ENCODE data around the gene MSX1.

MSX1 gene

DNA sequence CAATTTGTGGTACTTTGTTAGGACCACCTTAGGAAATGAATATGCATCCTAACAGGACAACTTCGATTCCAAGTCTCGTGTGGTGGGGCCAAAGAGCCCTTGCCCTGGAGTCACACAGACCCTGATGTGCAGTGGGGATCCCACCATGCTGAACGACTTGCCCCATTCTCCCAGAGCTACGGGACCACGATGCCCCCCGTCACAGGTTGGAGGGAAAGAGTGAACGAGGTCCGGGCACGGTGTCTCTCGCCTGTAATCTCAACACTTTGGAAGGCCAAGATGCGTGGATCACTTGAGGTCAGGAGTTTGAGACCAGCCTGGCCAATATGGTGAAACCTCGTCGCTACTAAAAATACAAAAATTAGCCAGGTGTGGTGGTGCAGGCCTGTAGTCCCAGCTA lies 14.4 kb upstream of the MSX1 start:
- Histone ChIP-seq H3K4ac (ENCODE audit: low read depth, low read length) (no peak overlapping the region), H4K12ac (ENCODE audit: low read depth, low read length) (no peak overlapping the region), H2BK12ac (ENCODE audit: low read length) (no peak overlapping the region), H3K23ac (ENCODE audit: low read length) (no peak overlapping the region), H3K18ac (ENCODE audit: low read length) (no peak overlapping the region), H2BK120ac (ENCODE audit: insufficient read depth, low read length, poor library complexity) (no peak overlapping the region), H3K9me3 (ENCODE audit: insufficient read depth, low read depth, low read length) (no peaks in the 10 kb centered on the region), H3K4me1 (ENCODE audit: control insufficient read depth in 1 of 2, insufficient read depth in 2 of 2, low read length in 2 of 2) (peaks cover 0 to 2% of the 10 kb centered on the region in 2 experiments), H2AFZ (ENCODE audit: insufficient read depth, low read length, poor library complexity) (no peak overlapping the region), H3K9ac (ENCODE audit: low read length) (no peak overlapping the region), H4K8ac (ENCODE audit: low read depth, low read length) (no peak overlapping the region), H3K27me3 (ENCODE audit: insufficient read depth, low read length) (no peaks in the 10 kb centered on the region), H2AK5ac (ENCODE audit: low read length) (no peak overlapping the region), H3K79me2 (ENCODE audit: control insufficient read depth, insufficient read depth, low read length, poor library complexity) (no peaks in the 10 kb centered on the region), H3K36me3 (ENCODE audit: control insufficient read depth in 1 of 2, insufficient read depth in 2 of 2, low read length in 2 of 2) (no peaks in the 10 kb centered on the region), H2BK5ac (ENCODE audit: low read depth, low read length, poor library complexity) (no peak overlapping the region), H3K79me1 (ENCODE audit: low read length) (no peaks in the 10 kb centered on the region), H3K4me3 (ENCODE audit: low read depth, low read length) (no peak overlapping the region), H3K27ac (ENCODE audit: low read depth, low read length) (no peak overlapping the region), H4K91ac (ENCODE audit: low read depth, low read length) (no peak overlapping the region), H3K4me2 (ENCODE audit: low read length) (no peak overlapping the region), H3K14ac (ENCODE audit: low read length) (no peak overlapping the region)
- WGBS (ENCODE audit: extremely low coverage, insufficient coverage, insufficient read length), result no CpG with 5 or more reads among the region's 13 CpGs
- DNase-seq, result no peak

DNA sequence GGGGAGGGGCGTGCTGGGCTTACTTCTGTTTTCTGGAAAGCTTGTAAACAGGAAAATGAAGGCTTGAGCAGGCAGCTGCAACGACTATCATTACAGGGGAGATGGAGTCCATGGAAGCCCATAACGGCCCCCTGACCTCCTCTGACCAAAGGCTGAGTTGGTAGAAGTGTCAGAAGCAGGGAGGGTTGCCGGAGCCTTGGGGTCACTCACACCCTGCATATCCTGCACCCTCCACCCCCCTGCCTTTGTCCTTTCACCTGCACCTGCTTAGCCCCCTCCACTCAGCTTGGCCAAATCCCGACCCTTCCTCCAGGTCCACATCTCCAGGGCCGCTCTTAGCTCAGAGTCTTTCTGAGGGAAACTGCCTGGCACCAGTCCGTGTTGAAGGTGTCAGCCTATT lies 12.5 kb upstream of the MSX1 start:
- H4K8ac ChIP-seq (ENCODE audit: low read depth, low read length), result no peak overlapping the region
- H3K9me3 ChIP-seq (ENCODE audit: insufficient read depth, low read depth, low read length), result no peaks in the 10 kb centered on the region
- no peaks in the 10 kb centered on the region for H3K79me2 ChIP-seq (ENCODE audit: control insufficient read depth, insufficient read depth, low read length, poor library complexity)
- no peak overlapping the region for H3K4me2 ChIP-seq (ENCODE audit: low read length)
- no peak overlapping the region for H3K4me3 ChIP-seq (ENCODE audit: low read depth, low read length)
- H3K79me1 ChIP-seq (ENCODE audit: low read length), result no peaks in the 10 kb centered on the region
- H3K27ac ChIP-seq (ENCODE audit: low read depth, low read length), result no peak overlapping the region
- no peak overlapping the region for H3K4ac ChIP-seq (ENCODE audit: low read depth, low read length)
- no peak overlapping the region for H4K12ac ChIP-seq (ENCODE audit: low read depth, low read length)
- peaks cover 0 to 2% of the 10 kb centered on the region in 2 experiments for H3K4me1 ChIP-seq (ENCODE audit: control insufficient read depth in 1 of 2, insufficient read depth in 2 of 2, low read length in 2 of 2)
- no peak overlapping the region for H2BK5ac ChIP-seq (ENCODE audit: low read depth, low read length, poor library complexity)
- WGBS (ENCODE audit: extremely low coverage, insufficient coverage, insufficient read length), result no CpG with 5 or more reads among the region's 7 CpGs
- no peak overlapping the region for H3K18ac ChIP-seq (ENCODE audit: low read length)
- no peak overlapping the region for H2BK120ac ChIP-seq (ENCODE audit: insufficient read depth, low read length, poor library complexity)
- no peak overlapping the region for H2AFZ ChIP-seq (ENCODE audit: insufficient read depth, low read length, poor library complexity)
- no peak for DNase-seq
- H4K91ac ChIP-seq (ENCODE audit: low read depth, low read length), result no peak overlapping the region
- no peak overlapping the region for H3K23ac ChIP-seq (ENCODE audit: low read length)
- H3K14ac ChIP-seq (ENCODE audit: low read length), result no peak overlapping the region
- H3K9ac ChIP-seq (ENCODE audit: low read length), result no peak overlapping the region
- H2AK5ac ChIP-seq (ENCODE audit: low read length), result no peak overlapping the region
- H3K27me3 ChIP-seq (ENCODE audit: insufficient read depth, low read length), result no peaks in the 10 kb centered on the region
- no peaks in the 10 kb centered on the region for H3K36me3 ChIP-seq (ENCODE audit: control insufficient read depth in 1 of 2, insufficient read depth in 2 of 2, low read length in 2 of 2)
- H2BK12ac ChIP-seq (ENCODE audit: low read length), result no peak overlapping the region

DNA sequence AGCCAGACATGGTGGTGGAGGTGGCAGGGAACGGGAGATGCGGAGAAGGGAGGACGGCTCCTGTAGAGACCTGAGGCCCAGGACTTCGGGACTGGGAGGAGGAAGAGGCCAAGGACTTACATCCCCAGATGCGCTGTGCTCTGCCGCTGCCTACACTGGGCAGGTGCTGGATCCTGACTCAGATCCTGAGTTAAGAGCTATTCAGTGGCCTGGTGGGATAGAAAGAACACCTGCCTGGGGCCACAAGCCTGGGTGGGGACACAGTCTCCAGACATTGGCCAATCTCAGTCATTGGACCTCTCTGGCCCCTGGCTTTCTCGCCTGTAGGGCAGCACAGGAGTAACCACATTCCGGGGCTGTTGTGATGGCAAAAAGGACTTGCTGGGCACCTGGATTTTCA lies 10.9 kb upstream of the MSX1 start:
- no peak overlapping the region for H2BK12ac ChIP-seq (ENCODE audit: low read length)
- no peak overlapping the region for H3K23ac ChIP-seq (ENCODE audit: low read length)
- H3K79me2 ChIP-seq (ENCODE audit: control insufficient read depth, insufficient read depth, low read length, poor library complexity), result no peaks in the 10 kb centered on the region
- H2AK5ac ChIP-seq (ENCODE audit: low read length), result no peak overlapping the region
- no peak overlapping the region for H3K4ac ChIP-seq (ENCODE audit: low read depth, low read length)
- no peak overlapping the region for H3K4me2 ChIP-seq (ENCODE audit: low read length)
- no peaks in the 10 kb centered on the region for H3K9me3 ChIP-seq (ENCODE audit: insufficient read depth, low read depth, low read length)
- WGBS (ENCODE audit: extremely low coverage, insufficient coverage, insufficient read length), result no CpG with 5 or more reads among the region's 8 CpGs
- no peak overlapping the region for H3K18ac ChIP-seq (ENCODE audit: low read length)
- no peak overlapping the region for H2BK120ac ChIP-seq (ENCODE audit: insufficient read depth, low read length, poor library complexity)
- no peaks in the 10 kb centered on the region for H3K36me3 ChIP-seq (ENCODE audit: control insufficient read depth in 1 of 2, insufficient read depth in 2 of 2, low read length in 2 of 2)
- no peak overlapping the region for H2AFZ ChIP-seq (ENCODE audit: insufficient read depth, low read length, poor library complexity)
- H4K12ac ChIP-seq (ENCODE audit: low read depth, low read length), result no peak overlapping the region
- H2BK5ac ChIP-seq (ENCODE audit: low read depth, low read length, poor library complexity), result no peak overlapping the region
- no peak overlapping the region for H3K4me3 ChIP-seq (ENCODE audit: low read depth, low read length)
- no peak overlapping the region for H3K14ac ChIP-seq (ENCODE audit: low read length)
- H3K27me3 ChIP-seq (ENCODE audit: insufficient read depth, low read length), result no peaks in the 10 kb centered on the region
- no peak overlapping the region for H3K9ac ChIP-seq (ENCODE audit: low read length)
- no peak overlapping the region for H4K91ac ChIP-seq (ENCODE audit: low read depth, low read length)
- peaks cover 10% of the 10 kb centered on the region for H3K79me1 ChIP-seq (ENCODE audit: low read length)
- no peak overlapping the region for H3K27ac ChIP-seq (ENCODE audit: low read depth, low read length)
- peaks cover 9 to 12% of the 10 kb centered on the region in 2 experiments for H3K4me1 ChIP-seq (ENCODE audit: control insufficient read depth in 1 of 2, insufficient read depth in 2 of 2, low read length in 2 of 2)
- H4K8ac ChIP-seq (ENCODE audit: low read depth, low read length), result no peak overlapping the region
- no peak for DNase-seq

DNA sequence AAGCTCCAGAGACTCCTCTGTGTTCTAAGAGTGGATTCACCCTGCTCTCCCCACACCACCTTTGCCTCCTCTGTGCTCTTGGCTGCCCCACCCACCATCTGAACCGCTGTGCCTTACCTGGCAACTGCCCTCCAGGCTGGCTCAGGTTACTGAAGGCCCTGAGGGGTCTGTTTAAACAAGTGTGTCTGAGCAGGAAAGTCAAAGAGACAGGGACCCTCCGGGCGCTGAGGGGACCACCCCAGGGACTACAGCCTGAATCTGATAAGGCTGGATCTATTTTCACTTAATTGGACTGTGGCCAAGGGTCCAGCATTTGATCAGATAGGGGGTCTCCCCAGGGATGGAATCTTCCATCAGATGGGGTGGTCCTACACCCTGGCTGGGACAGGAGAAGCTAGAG lies 10.4 kb upstream of the MSX1 start:
- Histone ChIP-seq H3K18ac (ENCODE audit: low read length) (no peak overlapping the region), H3K27ac (ENCODE audit: low read depth, low read length) (no peak overlapping the region), H3K4me2 (ENCODE audit: low read length) (no peak overlapping the region), H3K9ac (ENCODE audit: low read length) (no peak overlapping the region), H3K79me2 (ENCODE audit: control insufficient read depth, insufficient read depth, low read length, poor library complexity) (no peaks in the 10 kb centered on the region), H3K4me1 (ENCODE audit: control insufficient read depth in 1 of 2, insufficient read depth in 2 of 2, low read length in 2 of 2) (peaks cover 9 to 12% of the 10 kb centered on the region in 2 experiments), H3K9me3 (ENCODE audit: insufficient read depth, low read depth, low read length) (no peaks in the 10 kb centered on the region), H3K79me1 (ENCODE audit: low read length) (peaks cover 10% of the 10 kb centered on the region), H3K23ac (ENCODE audit: low read length) (no peak overlapping the region), H2BK120ac (ENCODE audit: insufficient read depth, low read length, poor library complexity) (no peak overlapping the region), H2AK5ac (ENCODE audit: low read length) (no peak overlapping the region), H4K12ac (ENCODE audit: low read depth, low read length) (no peak overlapping the region), H3K27me3 (ENCODE audit: insufficient read depth, low read length) (no peaks in the 10 kb centered on the region), H2BK5ac (ENCODE audit: low read depth, low read length, poor library complexity) (no peak overlapping the region), H2AFZ (ENCODE audit: insufficient read depth, low read length, poor library complexity) (no peak overlapping the region), H4K91ac (ENCODE audit: low read depth, low read length) (no peak overlapping the region), H3K4ac (ENCODE audit: low read depth, low read length) (no peak overlapping the region), H2BK12ac (ENCODE audit: low read length) (no peak overlapping the region), H4K8ac (ENCODE audit: low read depth, low read length) (no peak overlapping the region), H3K14ac (ENCODE audit: low read length) (no peak overlapping the region), H3K36me3 (ENCODE audit: control insufficient read depth in 1 of 2, insufficient read depth in 2 of 2, low read length in 2 of 2) (no peaks in the 10 kb centered on the region), H3K4me3 (ENCODE audit: low read depth, low read length) (no peak overlapping the region)
- DNase-seq, result no peak
- no CpG with 5 or more reads among the region's 3 CpGs for WGBS (ENCODE audit: extremely low coverage, insufficient coverage, insufficient read length)
